ENCODE results near the gene FAM219A. TPM values are rescaled to one million over a fixed set of nuclear protein-coding genes. Genes with fewer than 3 reads are reported as not detected.
"Not testable (repeated sequence)": the region's sequence is repeated elsewhere in the genome, so short reads cannot be mapped to it uniquely, and the experiment has no call there.

Gene FAM219A
- total RNA-seq, 1 donor from 2014 or later: 28.8 TPM

DNA sequence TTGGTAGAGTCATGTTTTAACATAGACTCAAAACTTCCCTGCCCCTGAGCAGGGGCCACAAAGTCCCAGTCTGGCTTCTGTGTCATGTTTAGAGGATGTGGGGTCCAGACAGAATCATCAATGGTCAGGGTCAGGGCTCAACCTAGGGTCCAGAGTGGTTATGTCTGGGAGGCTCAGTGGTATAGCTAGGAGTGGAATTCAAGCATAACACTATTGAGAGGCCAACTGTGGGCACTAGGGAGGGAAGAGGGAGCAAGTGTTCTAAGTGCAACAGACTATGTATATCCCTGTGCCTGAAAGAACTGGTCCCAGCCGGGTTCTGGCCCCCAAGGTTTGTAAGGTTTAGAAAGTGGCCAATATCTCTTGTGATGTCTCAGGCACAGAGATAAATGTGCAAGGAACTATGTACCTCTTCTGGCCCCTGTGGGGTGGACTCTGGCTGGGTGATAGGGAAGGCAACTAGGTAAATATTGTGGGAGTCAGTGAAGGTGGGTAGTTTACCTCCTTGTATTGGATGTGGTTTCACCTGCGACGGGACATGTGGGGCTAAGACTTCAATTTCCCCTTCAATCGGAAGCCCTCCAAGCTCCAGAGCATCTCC lies 95.7 kb downstream of the FAM219A start:
- H3K36me3 ChIP-seq: no peaks in the 10 kb centered on the region
- DNase-seq (no peak), ATAC-seq (no peak)
- intact Hi-C loops (cut with DNase I): no loop called here
- TF ChIP-seq, protein P1, sequence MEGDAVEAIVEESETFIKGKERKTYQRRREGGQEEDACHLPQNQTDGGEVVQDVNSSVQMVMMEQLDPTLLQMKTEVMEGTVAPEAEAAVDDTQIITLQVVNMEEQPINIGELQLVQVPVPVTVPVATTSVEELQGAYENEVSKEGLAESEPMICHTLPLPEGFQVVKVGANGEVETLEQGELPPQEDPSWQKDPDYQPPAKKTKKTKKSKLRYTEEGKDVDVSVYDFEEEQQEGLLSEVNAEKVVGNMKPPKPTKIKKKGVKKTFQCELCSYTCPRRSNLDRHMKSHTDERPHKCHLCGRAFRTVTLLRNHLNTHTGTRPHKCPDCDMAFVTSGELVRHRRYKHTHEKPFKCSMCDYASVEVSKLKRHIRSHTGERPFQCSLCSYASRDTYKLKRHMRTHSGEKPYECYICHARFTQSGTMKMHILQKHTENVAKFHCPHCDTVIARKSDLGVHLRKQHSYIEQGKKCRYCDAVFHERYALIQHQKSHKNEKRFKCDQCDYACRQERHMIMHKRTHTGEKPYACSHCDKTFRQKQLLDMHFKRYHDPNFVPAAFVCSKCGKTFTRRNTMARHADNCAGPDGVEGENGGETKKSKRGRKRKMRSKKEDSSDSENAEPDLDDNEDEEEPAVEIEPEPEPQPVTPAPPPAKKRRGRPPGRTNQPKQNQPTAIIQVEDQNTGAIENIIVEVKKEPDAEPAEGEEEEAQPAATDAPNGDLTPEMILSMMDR (IDR thresholded peaks at IDR 0.05): no peak
- H3K4me1 ChIP-seq: no peaks in the 10 kb centered on the region
- H3K27me3 ChIP-seq: no peaks in the 10 kb centered on the region
- no peak overlapping the region for H3K27ac ChIP-seq
- no peaks in the 10 kb centered on the region for H3K9me3 ChIP-seq
- H3K4me3 ChIP-seq: no peak overlapping the region

DNA sequence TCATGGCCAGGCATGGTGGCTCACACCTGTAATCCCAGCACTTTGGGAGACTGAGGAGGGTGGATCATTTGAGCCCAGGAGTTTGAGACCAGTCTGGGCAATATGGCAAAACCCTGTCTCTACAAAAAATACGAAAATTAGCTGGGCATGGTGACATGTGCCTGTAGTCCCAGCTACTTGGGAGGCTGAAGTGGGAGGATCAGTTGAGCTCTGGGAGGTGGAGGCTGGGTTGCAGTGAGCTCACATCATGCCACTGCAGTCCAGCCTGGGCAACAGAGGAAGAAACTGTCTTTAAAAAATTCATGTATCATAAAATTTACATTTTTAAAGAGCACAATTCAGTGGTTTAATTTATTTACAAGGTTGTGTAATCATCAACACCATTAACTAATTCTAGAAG lies 105.4 kb downstream of the FAM219A start:
- H3K27me3 ChIP-seq; ATAC-seq; H3K27ac ChIP-seq; H3K36me3 ChIP-seq; DNase-seq; intact Hi-C loops (cut with DNase I); H3K4me3 ChIP-seq; H3K4me1 ChIP-seq; H3K9me3 ChIP-seq: not testable (repeated sequence)

DNA sequence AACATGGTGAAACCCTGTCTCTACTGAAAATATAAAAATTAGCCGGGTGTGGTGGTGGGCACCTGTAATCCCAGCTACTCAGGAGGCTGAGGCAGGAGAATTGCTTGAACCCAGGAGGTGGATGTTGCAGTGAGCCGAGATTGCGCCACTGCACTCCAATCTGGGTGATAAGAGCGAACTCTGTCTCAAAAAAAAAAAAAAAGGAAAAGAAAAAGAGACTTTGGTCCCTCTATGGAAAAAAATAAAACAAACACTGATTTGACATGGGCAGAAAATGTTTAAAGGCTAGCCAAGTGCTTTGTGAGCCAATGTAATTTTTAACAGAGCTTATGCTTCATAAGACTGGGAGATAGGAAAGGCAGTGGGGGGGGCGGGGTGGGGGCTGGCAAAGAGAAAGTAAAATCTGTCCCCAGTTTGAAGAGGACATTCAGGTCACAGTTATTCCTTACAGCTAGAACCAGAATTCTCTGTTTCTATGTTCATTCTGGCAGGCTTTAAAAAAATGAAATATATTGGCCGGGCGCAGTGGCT lies 106.2 kb downstream of the FAM219A start:
- H3K9me3 ChIP-seq; H3K4me1 ChIP-seq; H3K36me3 ChIP-seq; H3K27me3 ChIP-seq; H3K4me3 ChIP-seq; intact Hi-C loops (cut with DNase I); H3K27ac ChIP-seq; ATAC-seq; DNase-seq: not testable (repeated sequence)

DNA sequence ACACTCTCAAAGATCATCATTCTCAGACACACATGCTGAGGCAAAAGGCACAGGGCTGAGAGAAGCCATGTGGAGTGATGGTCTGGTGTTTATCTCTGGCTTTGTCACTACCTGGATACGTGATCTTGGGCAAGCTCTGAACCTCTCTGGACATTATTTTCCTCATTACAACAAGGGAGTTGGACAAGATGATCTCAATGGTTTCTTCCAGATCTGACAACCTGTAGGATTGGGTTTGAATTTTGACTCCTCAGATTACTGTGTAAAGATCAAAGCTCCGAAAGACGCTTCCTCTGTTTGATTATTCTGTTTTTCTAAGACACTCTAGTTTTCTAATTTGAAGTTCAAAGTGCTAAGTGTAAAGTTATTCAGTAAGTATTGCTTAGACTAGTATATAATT lies 109.0 kb downstream of the FAM219A start:
- H3K9me3 ChIP-seq: no peaks in the 10 kb centered on the region
- no peaks in the 10 kb centered on the region for H3K27me3 ChIP-seq
- H3K27ac ChIP-seq: no peak overlapping the region
- H3K4me1 ChIP-seq: no peaks in the 10 kb centered on the region
- ATAC-seq (no peak), DNase-seq (no peak)
- H3K36me3 ChIP-seq: no peaks in the 10 kb centered on the region
- intact Hi-C loops (cut with DNase I): no loop called here
- TF ChIP-seq, protein P1 (IDR thresholded peaks at IDR 0.05): no peak
- no peak overlapping the region for H3K4me3 ChIP-seq

Other genes with a start within 250 kb of the FAM219A start
- gene KIF24, start 129.3 kb downstream of the FAM219A start, total RNA-seq: 0.46 TPM
- 11.5 TPM for gene NUDT2, start 129.0 kb downstream of the FAM219A start, total RNA-seq
- 6.9 TPM for gene MYORG, start 81.7 kb downstream of the FAM219A start, total RNA-seq
- not detected for gene DNAI1, start 235 bp upstream of the FAM219A start, total RNA-seq
- gene ENHO, start 64.4 kb upstream of the FAM219A start, total RNA-seq: 0.61 TPM
- 2.9 TPM for gene CNTFR, start 131.2 kb upstream of the FAM219A start, total RNA-seq
- 16.7 TPM for gene RPP25L, start 153.5 kb upstream of the FAM219A start, total RNA-seq
- 59.3 TPM for gene DCTN3, start 161.9 kb upstream of the FAM219A start, total RNA-seq
- gene ARID3C, start 170.5 kb upstream of the FAM219A start, total RNA-seq: not detected
- gene SIGMAR1, start 179.2 kb upstream of the FAM219A start, total RNA-seq: 40.5 TPM
- gene GALT, start 188.1 kb upstream of the FAM219A start, total RNA-seq: 47.6 TPM
- gene IL11RA, start 193.6 kb upstream of the FAM219A start, total RNA-seq: 18.7 TPM
- gene CCL27, start 204.1 kb upstream of the FAM219A start, total RNA-seq: not detected
- gene CCL19, start 232.7 kb upstream of the FAM219A start, total RNA-seq: 1.1 TPM